MCF 10A (cell line): ENCODE data around the gene TRIM14. TPM values are rescaled to one million over a fixed set of nuclear protein-coding genes. Genes with fewer than 3 reads are reported as not detected.

Experiments
- BruUV-seq: library from RNA; stranded (reverse); fragments of 400-500 nt; replicated peaks from 2 replicates; lab custom pipeline; 2021; lab: Mats Ljungman, UMichigan
- CTCF ChIA-PET: fragments of 300-600 bp; sonication (Branson Sonifier 250); formaldehyde crosslinking; extraction: SDS; loops from one replicate; lab custom pipeline; 2021; ENCODE audit warnings: antibody characterized with exemption, inconsistent platforms; lab: Yijun Ruan, JAX
- POLR2A ChIA-PET: fragments of 300-600, 350-650 bp; sonication (Branson Sonifier 250); formaldehyde crosslinking; extraction: SDS; loops from one replicate; lab custom pipeline; 2020; ENCODE audit warnings: antibody characterized with exemption, inconsistent platforms; lab: Yijun Ruan, JAX
- DNase-seq: peaks from one replicate; pipeline ENCODE4 v3.0.0-alpha.2; 2018; ENCODE audit not compliant: unreplicated experiment
- H3K27ac Mint-ChIP-seq: one replicate; pipeline ENCODE4 v1.8.0; 2022; ENCODE audit warnings: mild to moderate bottlenecking, low read depth, mixed read lengths; ENCODE audit not compliant: unreplicated experiment
- H3K27me3 Mint-ChIP-seq: one replicate; pipeline ENCODE4 v1.8.0; 2022; ENCODE audit warnings: mixed read lengths; ENCODE audit not compliant: insufficient read depth, unreplicated experiment
- H3K36me3 Mint-ChIP-seq: one replicate; pipeline ENCODE4 v1.8.0; 2022; ENCODE audit warnings: mild to moderate bottlenecking, moderate library complexity, mixed read lengths; ENCODE audit not compliant: insufficient read depth, unreplicated experiment
- H3K4me1 Mint-ChIP-seq: one replicate; pipeline ENCODE4 v1.8.0; 2022; ENCODE audit warnings: mixed read lengths; ENCODE audit not compliant: insufficient read depth, unreplicated experiment
- H3K4me3 Mint-ChIP-seq: one replicate; pipeline ENCODE4 v1.8.0; 2022; ENCODE audit warnings: mild to moderate bottlenecking, moderate library complexity, mixed read lengths; ENCODE audit not compliant: unreplicated experiment
- H3K9me3 Mint-ChIP-seq: one replicate; pipeline ENCODE4 v1.8.0; 2022; ENCODE audit warnings: mixed read lengths; ENCODE audit not compliant: unreplicated experiment
- intact Hi-C: fragments of 100-400 bp; cut with micrococcal nuclease; formaldehyde crosslinking; loops from 2 replicates; pipeline ENCODE4 v1.14.1; 2022
- total RNA-seq: library from RNA; stranded (reverse); gene quantifications from 2 replicates; pipeline ENCODE4 v1.2.3, GENCODE V29; 2022
- TF ChIP-seq, protein P1 (sequence below): fragments of 200-600 bp; IDR thresholded peaks from one replicate; pipeline ENCODE4 v1.8.0; 2022; ENCODE audit warnings: antibody characterized with exemption, mild to moderate bottlenecking; ENCODE audit not compliant: unreplicated experiment

Gene TRIM14
- total RNA-seq, 1 experiment from 2014 or later = 17.9 TPM

DNA sequence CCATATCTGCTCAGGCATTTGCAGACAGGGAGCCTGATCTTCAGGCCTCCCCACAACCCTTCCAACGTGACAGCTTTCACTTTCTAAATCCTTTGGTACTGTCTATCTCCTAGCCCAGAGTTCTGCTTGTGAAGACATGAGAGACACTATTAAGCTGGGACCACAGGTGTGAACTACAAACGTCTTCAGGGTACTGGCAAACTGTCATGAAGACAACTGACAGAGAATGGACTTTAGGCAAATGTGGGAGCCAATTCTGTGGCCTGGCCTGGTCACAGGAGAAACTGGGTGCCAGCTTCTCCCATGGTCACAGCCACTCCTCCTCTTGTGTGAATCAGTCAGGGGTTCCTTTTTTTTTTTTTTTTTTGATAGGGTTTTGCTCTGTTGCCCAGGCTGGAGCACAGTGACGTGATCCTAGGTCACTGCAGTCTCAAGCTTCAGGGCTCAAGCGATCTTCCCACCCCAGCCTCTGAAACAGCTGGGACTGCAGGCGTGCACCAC, 10.4 kb downstream of the TRIM14 start:
- H3K4me1 Mint-ChIP-seq = no peaks in the 10 kb centered on the region
- no peaks in the 10 kb centered on the region for H3K27me3 Mint-ChIP-seq
- H3K36me3 Mint-ChIP-seq = peaks cover 34% of the 10 kb centered on the region
- intact Hi-C loops = no loop called here
- H3K27ac Mint-ChIP-seq = no peak overlapping the region
- ChIA-PET POLR2A (interaction anchor here (1.1 kb wide), 1 partner anchor 10 kb away, joined by 4 read pairs; the partner anchor contains the start of gene TRIM14), CTCF (interaction anchor here (0.6 to 1.5 kb wide), 7 partner anchors 8 to 649 kb away, joined by 3 to 8 read pairs (median 3); no protein-coding TSS in a partner anchor)
- DNase-seq = no peak
- no TSS peak for BruUV-seq
- H3K4me3 Mint-ChIP-seq = no peak overlapping the region
- TF ChIP-seq, protein P1, sequence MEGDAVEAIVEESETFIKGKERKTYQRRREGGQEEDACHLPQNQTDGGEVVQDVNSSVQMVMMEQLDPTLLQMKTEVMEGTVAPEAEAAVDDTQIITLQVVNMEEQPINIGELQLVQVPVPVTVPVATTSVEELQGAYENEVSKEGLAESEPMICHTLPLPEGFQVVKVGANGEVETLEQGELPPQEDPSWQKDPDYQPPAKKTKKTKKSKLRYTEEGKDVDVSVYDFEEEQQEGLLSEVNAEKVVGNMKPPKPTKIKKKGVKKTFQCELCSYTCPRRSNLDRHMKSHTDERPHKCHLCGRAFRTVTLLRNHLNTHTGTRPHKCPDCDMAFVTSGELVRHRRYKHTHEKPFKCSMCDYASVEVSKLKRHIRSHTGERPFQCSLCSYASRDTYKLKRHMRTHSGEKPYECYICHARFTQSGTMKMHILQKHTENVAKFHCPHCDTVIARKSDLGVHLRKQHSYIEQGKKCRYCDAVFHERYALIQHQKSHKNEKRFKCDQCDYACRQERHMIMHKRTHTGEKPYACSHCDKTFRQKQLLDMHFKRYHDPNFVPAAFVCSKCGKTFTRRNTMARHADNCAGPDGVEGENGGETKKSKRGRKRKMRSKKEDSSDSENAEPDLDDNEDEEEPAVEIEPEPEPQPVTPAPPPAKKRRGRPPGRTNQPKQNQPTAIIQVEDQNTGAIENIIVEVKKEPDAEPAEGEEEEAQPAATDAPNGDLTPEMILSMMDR = no peak
- H3K9me3 Mint-ChIP-seq = no peaks in the 10 kb centered on the region

DNA sequence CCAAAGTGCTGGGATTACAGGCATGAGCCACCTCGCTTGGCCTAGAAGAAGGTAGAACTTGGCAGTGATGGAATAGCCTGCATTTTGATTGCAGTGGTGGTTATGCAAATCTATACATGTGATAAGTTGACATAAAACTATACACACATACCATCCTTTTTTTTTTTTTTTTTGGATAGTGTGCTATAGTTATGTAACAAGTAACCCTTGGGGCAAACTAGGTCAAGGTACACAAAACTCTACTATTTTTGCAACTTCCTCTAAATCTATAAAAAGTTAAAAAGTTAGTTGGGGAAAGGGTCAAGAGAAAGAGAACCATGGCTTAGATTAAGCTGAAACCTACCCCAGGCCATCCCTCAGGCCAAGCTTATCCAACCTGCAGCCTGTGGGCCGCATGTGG, 11.1 kb downstream of the TRIM14 start:
- no peak for DNase-seq
- CTCF ChIA-PET = interaction anchor here (0.6 to 0.9 kb wide), 4 partner anchors 25 to 509 kb away, joined by 3 to 4 read pairs (median 3); no protein-coding TSS in a partner anchor
- intact Hi-C loops = no loop called here
- Mint-ChIP-seq H3K4me1 (no peaks in the 10 kb centered on the region), H3K36me3 (peaks cover 38% of the 10 kb centered on the region), H3K9me3 (no peaks in the 10 kb centered on the region), H3K27me3 (no peaks in the 10 kb centered on the region), H3K27ac (no peak overlapping the region), H3K4me3 (no peak overlapping the region)
- BruUV-seq = no TSS peak
- TF ChIP-seq, protein P1 = no peak
- POLR2A ChIA-PET = interaction anchor here (1.1 kb wide), 1 partner anchor 11 kb away, joined by 4 read pairs; the partner anchor contains the start of gene TRIM14

DNA sequence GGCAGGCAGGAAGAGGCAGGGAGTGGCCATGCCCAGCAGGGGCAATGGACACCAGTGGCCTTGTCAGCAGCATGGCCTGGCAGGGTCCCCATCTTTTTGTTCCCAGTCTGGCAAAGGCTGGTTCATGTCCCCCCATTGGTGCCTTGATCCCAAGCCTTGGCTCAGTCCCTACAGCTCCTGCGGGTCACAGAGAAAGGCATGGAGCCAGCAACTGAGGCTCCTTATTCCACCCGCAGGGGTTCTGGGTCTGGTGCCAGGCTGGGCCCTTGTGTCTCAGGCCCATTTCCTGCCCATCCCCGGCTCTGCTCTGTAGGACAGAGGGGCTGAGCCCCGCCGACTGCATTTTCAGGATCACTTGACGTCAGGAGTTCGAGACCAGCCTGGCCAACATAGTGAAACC, 14.0 kb downstream of the TRIM14 start:
- intact Hi-C loops = no loop called here
- H3K27me3 Mint-ChIP-seq = no peaks in the 10 kb centered on the region
- DNase-seq = no peak
- TF ChIP-seq, protein P1 = no peak
- ChIA-PET CTCF (interaction anchor here (0.5 kb wide), 1 partner anchor 11 kb away, joined by 3 read pairs; no protein-coding TSS in a partner anchor), POLR2A (no interaction called here)
- no peak overlapping the region for H3K4me3 Mint-ChIP-seq
- peaks cover 40% of the 10 kb centered on the region for H3K36me3 Mint-ChIP-seq
- H3K9me3 Mint-ChIP-seq = no peaks in the 10 kb centered on the region
- H3K27ac Mint-ChIP-seq = no peak overlapping the region
- BruUV-seq = no TSS peak
- H3K4me1 Mint-ChIP-seq = no peaks in the 10 kb centered on the region

DNA sequence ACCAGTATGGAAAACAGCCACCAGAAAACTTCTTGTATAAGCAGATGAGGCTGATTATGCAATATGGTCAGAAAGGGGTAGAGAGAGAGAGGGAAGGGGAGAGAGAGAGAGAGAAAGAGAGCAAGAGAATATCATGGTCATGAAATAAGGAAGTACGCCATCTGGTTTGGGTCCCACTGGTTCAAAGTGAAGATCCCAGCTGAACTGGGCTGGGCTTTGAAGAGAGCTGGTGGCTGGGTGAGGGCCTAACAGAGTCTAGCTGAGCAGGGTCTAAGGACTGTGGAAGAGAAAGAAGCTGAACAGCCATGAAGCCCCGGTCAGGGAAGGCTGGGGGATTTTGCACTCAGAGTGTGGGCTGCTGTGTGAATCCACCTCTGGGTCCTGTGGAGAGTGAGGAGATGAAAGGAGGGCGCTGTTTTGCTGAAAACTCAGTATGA, 14.6 kb downstream of the TRIM14 start:
- ChIA-PET POLR2A (no interaction called here), CTCF (interaction anchor here (0.7 kb wide), 1 partner anchor 9 kb away, joined by 3 read pairs; no protein-coding TSS in a partner anchor)
- H3K36me3 Mint-ChIP-seq = peaks cover 40% of the 10 kb centered on the region
- no peaks in the 10 kb centered on the region for H3K27me3 Mint-ChIP-seq
- TF ChIP-seq, protein P1 = no peak
- no TSS peak for BruUV-seq
- no peaks in the 10 kb centered on the region for H3K4me1 Mint-ChIP-seq
- H3K4me3 Mint-ChIP-seq = no peak overlapping the region
- intact Hi-C loops = no loop called here
- no peak overlapping the region for H3K27ac Mint-ChIP-seq
- no peaks in the 10 kb centered on the region for H3K9me3 Mint-ChIP-seq
- no peak for DNase-seq
